Measurements from ENCODE around the gene HOXD10. TPM values are rescaled to one million over a fixed set of nuclear protein-coding genes. Genes with fewer than 3 reads are reported as not detected.

Gene HOXD10
- total and polyA plus RNA-seq, 2 of the 13 experiments (the other 11 are each of a cell fraction or from before 2014, with no cell fraction given), result not detected

DNA sequence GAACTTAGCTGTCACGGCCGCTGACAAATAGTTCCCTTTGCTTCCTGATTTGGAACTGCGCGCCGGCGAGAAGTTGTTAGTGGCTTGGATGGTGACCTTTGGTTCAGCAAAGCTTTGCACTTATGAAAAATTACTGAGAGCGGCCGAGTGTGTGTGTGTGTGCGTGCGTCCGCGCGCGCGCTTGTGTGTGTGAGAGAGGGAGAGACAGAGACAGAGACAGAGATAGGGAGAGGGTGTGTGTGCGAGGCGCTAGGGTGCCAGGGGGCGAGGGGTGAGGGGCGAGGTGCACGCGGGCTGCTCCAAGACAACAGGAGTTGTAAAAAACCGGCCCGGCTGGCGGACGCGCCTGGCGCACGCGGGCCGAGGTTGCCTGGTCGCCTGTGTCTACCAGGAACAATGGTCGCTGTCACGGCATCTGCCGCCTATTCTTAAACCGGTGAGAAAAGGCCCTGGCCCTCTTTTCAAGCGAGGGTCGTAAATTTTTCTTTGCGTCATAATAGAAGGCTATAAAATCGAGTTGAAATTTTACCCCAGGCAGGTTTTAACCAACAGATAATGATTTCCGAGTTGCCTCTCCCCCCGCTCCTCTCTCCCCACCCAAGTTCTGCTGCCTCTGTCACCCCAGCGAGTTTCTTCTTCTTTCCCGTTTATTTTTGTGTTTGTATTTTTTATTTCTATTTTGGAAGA lies 41.1 kb downstream of the HOXD10 start (continued):
- no peak for TF ChIP-seq ARID4A (CRISPR knock-in tag; IDR thresholded peaks at IDR 0.05; ENCODE audit: borderline replicate concordance)
- TF ChIP-seq ZFP36 (IDR thresholded peaks at IDR 0.05; ENCODE audit: borderline replicate concordance, low read depth, low read length, partially characterized antibody), result peak; percentile 4
- TF ChIP-seq, protein P1, sequence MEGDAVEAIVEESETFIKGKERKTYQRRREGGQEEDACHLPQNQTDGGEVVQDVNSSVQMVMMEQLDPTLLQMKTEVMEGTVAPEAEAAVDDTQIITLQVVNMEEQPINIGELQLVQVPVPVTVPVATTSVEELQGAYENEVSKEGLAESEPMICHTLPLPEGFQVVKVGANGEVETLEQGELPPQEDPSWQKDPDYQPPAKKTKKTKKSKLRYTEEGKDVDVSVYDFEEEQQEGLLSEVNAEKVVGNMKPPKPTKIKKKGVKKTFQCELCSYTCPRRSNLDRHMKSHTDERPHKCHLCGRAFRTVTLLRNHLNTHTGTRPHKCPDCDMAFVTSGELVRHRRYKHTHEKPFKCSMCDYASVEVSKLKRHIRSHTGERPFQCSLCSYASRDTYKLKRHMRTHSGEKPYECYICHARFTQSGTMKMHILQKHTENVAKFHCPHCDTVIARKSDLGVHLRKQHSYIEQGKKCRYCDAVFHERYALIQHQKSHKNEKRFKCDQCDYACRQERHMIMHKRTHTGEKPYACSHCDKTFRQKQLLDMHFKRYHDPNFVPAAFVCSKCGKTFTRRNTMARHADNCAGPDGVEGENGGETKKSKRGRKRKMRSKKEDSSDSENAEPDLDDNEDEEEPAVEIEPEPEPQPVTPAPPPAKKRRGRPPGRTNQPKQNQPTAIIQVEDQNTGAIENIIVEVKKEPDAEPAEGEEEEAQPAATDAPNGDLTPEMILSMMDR (CRISPR knock-in tag; IDR thresholded peaks at IDR 0.05), result no peak
- no peak for TF ChIP-seq ZNF629 (CRISPR knock-in tag; conservative IDR thresholded peaks at IDR 0.05)
- no peak for TF ChIP-seq ZFP91 (CRISPR knock-in tag; IDR thresholded peaks at IDR 0.05; ENCODE audit: borderline replicate concordance)
- TF ChIP-seq ZNF687 (CRISPR knock-in tag; IDR thresholded peaks at IDR 0.05), result peak; percentile 31; the same call in 1 of the 2 replicates
- TF ChIP-seq ZNF562 (CRISPR knock-in tag; IDR thresholded peaks at IDR 0.05; ENCODE audit: borderline replicate concordance), result no peak

All from HepG2 (cell line).